OCI-LY7 (cell line): ENCODE measurements around the gene SART1.

ENCODE experiments used
- EZH2phosphoT487 ChIP-seq: fragments of 200-600 bp; sonication (generic); IDR thresholded peaks from 2 replicates; pipeline ENCODE4 v1.6.1; 2018; ENCODE audit warnings: low read depth, borderline replicate concordance, mild to moderate bottlenecking, mixed run types, antibody characterized with exemption, low read length, moderate library complexity, mixed read lengths
- TF ChIP-seq, protein P1 (sequence below): fragments of 200-600 bp; sonication (generic); conservative IDR thresholded peaks from 2 replicates; pipeline ENCODE4 v1.5.1; 2014; ENCODE audit warnings: mild to moderate bottlenecking, antibody characterized with exemption, low read length, moderate library complexity, mixed read lengths

DNA sequence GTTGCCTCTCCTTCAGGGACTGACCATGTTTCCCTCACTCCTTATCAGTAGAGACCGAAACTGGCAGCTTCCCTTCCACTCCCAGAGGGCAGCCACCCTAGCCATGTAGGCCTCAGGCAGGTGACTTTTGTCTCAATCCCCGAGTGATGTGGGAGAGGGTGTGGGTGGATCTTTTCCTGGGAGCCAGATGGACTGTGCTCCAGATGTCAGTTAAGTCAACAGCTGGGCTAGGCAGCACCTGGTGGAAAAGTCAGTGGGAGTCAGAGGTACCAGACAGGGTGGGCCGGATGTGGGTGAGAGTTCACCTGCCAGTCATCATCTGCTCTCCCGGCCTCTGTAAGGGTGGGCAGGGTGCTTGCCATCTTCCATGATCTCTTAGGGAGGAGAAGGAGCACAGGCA, 42.7 kb downstream of the SART1 start:
- TF ChIP-seq, protein P1, sequence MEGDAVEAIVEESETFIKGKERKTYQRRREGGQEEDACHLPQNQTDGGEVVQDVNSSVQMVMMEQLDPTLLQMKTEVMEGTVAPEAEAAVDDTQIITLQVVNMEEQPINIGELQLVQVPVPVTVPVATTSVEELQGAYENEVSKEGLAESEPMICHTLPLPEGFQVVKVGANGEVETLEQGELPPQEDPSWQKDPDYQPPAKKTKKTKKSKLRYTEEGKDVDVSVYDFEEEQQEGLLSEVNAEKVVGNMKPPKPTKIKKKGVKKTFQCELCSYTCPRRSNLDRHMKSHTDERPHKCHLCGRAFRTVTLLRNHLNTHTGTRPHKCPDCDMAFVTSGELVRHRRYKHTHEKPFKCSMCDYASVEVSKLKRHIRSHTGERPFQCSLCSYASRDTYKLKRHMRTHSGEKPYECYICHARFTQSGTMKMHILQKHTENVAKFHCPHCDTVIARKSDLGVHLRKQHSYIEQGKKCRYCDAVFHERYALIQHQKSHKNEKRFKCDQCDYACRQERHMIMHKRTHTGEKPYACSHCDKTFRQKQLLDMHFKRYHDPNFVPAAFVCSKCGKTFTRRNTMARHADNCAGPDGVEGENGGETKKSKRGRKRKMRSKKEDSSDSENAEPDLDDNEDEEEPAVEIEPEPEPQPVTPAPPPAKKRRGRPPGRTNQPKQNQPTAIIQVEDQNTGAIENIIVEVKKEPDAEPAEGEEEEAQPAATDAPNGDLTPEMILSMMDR, result no peak
- no peak for TF ChIP-seq EZH2phosphoT487
